HG02852 (cell line): ENCODE data around the gene PPP1R9B.

Experiments
- ATAC-seq: cut with Tn5 transposase; IDR thresholded peaks from one replicate; pipeline ENCODE4 v1.9.1; 2021; ENCODE audit warnings: mild to moderate bottlenecking, moderate library complexity; ENCODE audit not compliant: unreplicated experiment

The PPP1R9B gene

GRCh38 chr17:50175035-50175807 is 24.7 kb upstream of the PPP1R9B start:
- no peak for ATAC-seq

DNA sequence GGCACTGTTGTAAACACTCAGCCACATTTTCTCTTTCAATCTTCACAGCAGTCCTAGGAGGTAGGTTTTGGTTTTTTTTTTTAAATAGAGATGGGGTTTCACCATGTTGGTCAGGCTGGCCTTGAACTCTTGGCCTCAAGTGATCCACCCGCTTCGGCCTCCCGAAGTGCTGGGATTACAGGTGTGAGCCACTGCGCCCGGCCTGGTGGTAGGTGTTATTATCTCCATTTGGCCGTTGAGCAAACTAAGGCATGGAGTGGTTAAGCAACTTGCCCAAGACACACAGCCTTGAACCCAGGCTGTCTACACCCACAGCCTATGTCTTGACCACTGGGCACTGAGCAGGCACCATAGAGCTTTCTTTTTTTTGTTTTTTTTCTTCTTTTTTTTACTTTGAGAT is 24.0 kb upstream of the PPP1R9B start:
- no peak for ATAC-seq

- no peak for ATAC-seq
These were observed 23.0 kb upstream of the PPP1R9B start for GRCh38 chr17:50173335-50173941.

DNA sequence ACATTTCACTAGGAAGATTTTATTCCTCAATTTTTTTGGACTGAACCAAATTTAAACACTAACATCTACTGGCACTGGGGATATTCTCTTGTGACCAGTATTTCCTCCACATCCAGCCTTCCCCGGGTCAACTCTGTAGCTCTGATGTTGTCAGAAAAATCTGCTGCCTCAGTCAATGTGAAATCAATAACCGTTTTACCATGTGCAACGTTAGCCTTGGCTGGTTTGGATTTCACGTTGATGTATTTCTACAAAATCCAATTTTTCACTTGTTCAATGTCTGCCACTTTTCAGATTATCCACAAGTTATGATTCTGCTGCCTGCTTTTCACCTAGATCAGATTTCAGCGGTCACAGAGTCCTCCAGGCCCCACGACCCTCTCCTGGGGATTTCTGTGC is 22.5 kb upstream of the PPP1R9B start:
- no peak for ATAC-seq

- no peak for ATAC-seq
These were observed 21.7 kb upstream of the PPP1R9B start for GRCh38 chr17:50172130-50172529.

GRCh38 chr17:50171371-50172071 is 21.0 kb upstream of the PPP1R9B start:
- ATAC-seq = no peak

GRCh38 chr17:50170662-50171370 is 20.3 kb upstream of the PPP1R9B start:
- no peak for ATAC-seq

DNA sequence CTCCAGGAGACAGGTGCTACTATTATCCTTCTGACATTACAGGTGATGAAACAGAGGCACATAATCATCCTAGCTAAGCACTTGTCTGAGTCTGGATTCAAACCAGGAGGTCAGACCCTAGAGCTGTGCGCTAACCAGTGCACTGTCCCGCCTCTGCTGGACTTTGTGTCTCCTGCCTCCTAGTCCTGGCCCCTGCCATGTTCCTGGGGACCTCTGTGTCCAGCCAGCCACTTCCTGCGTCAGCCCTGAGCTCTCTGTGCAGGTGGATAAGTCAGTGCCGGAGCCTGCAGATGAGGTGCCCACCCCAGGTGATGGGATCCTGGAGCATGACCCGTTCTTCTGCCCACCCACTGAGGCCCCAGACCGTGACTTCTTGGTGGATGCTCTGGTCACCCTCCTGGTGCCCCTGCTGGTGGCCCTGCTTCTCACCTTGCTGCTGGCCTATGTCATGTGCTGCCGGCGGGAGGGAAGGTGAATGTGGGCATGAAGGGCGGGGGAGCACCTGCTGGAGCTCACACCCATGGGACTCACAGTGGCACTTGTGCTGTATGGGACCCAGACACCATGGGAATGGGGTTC is 19.5 kb upstream of the PPP1R9B start:
- no peak for ATAC-seq

DNA sequence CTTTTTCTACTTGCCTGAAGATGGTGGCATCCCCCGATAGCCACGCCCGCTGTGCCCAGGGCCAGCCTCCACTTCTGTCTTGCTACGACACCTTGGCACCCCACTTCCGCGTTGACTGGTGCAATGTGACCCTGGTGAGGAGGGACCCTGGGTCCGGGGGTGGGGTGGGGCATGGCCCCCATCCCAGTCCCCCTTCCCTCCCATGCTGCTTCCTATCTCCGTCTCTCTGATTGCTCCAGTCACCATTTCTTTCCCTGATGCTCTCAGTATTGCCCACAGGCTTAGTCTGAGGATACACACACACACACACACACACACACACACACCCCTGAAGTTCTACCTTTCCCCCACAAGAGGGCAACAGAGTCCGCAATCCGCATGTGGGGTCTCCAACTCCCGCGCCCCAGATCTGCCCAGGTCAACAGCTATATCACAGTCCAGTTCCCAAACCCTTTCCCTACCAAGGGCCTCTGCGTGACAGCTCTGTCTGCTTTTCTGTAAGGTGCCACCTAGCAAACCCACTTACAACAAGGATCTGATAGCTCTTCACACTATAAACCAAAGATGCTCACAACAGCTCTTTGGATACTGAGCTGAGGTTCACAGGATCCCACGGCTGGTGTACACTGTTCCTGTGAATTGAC is 18.8 kb upstream of the PPP1R9B start:
- no peak for ATAC-seq

- no peak for ATAC-seq
These were observed 17.8 kb upstream of the PPP1R9B start for GRCh38 chr17:50168319-50168718.

GRCh38 chr17:50167371-50167770 is 16.9 kb upstream of the PPP1R9B start:
- ATAC-seq = no peak

GRCh38 chr17:50166518-50167181 is 16.2 kb upstream of the PPP1R9B start:
- no peak for ATAC-seq

- ATAC-seq = no peak
These were observed 15.5 kb upstream of the PPP1R9B start, which contains the start of gene SGCA for GRCh38 chr17:50165867-50166517. Gene SGCA, plus strand, starts transcription at chr17:50166005. Its CDS starts 36 bp downstream, at chr17:50166041.

GRCh38 chr17:50165466-50165865 is 15.0 kb upstream of the PPP1R9B start:
- ATAC-seq = no peak

DNA sequence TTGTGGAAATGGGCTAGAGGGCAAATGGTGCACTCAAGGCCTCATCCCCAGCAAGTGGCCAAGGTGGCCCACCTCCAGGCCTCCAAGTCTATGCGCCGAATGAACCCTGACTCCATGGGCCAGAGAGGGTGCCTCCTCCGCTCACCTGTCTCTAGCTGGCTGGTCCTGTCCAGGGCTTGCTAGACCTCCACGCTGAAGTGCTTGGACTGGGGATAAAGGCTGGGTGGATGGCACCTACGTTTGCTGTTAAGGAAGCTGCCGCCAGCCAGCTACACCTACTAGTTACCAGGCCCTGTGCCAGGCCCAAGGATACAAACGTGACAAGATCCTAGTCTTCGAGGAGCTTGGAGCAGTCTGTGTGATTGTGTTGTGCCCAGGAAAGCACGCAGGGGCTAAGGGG is 14.6 kb upstream of the PPP1R9B start:
- no peak for ATAC-seq

DNA sequence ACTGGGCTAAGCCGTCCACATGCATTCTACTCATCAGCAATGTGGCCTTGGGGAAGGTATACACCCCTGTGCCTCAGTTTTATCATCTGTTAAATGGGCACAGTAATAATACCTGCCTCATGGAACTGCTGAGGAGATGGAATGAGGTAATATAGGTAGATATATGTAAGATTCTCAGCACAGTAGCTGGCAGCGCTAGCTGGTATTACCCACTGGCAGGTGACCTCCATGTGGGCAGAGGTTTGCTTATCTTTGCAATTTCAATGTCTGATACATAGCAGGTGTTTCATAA is 14.2 kb upstream of the PPP1R9B start:
- ATAC-seq = no peak

DNA sequence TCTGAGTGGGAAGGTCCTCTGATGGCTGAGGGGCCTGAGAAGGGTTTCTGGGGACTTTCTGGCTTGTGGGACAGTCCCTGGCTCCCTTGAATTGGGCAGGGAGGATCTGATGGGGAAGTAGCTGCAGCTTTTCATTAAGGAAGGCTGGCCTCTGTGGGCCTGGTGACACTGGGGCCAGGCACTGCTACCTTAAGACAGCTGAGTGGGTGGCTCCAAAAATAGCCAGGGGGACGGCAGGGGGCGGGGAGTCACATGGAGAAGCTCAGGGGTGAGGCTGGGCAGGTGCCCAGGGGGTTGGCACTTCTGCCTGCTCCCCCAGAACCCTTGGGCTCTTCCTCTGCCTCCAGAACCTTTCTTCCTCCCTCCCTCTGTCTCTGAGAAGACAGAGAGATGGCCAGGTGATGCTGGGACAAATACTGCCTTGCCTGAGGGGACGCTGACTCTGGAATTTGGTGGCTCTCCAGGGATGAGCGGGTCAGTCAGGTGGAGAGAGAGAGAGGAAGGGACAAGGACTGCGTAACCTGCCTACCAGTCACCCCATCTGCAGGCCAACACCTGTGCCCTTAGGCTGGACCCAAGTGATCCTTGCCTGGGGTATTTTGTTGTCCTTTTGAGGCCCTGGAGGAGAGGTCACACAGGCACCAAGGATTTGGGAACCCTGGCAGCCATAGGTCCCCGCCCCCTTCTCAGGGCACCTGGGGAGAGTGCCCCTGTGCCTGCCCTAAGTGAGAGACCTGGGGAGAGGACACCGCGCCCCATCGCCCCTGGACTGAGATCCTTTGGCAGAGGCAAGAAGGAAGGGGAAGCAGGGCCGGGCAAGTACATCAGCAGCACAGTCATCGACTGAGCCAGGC is 13.6 kb upstream of the PPP1R9B start:
- no peak for ATAC-seq

- no peak for ATAC-seq
These were observed 12.2 kb upstream of the PPP1R9B start for GRCh38 chr17:50162466-50163254.
